Nephron (organoid): ENCODE data around the gene EFHC2.

Source experiments
- H3K27ac Mint-ChIP-seq, 3 experiments: 2 replicates each; pipeline ENCODE4 v1.8.0; 2020; ENCODE audit warnings: mixed read lengths in 3 of 3, mild to moderate bottlenecking in 2 of 3, moderate library complexity in 1 of 3
- H3K27me3 Mint-ChIP-seq: 2 replicates; pipeline ENCODE4 v1.8.0; 2021; ENCODE audit warnings: low read depth, mild to moderate bottlenecking, moderate library complexity, mixed read lengths
- H3K36me3 Mint-ChIP-seq: 2 replicates; pipeline ENCODE4 v1.8.0; 2020; ENCODE audit warnings: low read depth, mixed read lengths
- H3K4me1 Mint-ChIP-seq: 2 replicates; pipeline ENCODE4 v1.8.0; 2020; ENCODE audit warnings: mixed read lengths
- H3K4me3 Mint-ChIP-seq, 3 experiments: 2 replicates each; pipeline ENCODE4 v1.8.0; 2020; ENCODE audit warnings: mild to moderate bottlenecking in 3 of 3, mixed read lengths in 3 of 3, moderate library complexity in 2 of 3
- H3K9me3 Mint-ChIP-seq: 2 replicates; pipeline ENCODE4 v1.8.0; 2020; ENCODE audit warnings: mixed read lengths
- TF ChIP-seq, protein P1 (sequence below), 3 experiments: fragments of 200-600 bp; sonication (generic); IDR thresholded peaks; one replicate each; pipeline ENCODE4 v1.5.0; 2021; ENCODE audit warnings: antibody characterized with exemption in 3 of 3; ENCODE audit not compliant: unreplicated experiment in 3 of 3

The EFHC2 gene

DNA sequence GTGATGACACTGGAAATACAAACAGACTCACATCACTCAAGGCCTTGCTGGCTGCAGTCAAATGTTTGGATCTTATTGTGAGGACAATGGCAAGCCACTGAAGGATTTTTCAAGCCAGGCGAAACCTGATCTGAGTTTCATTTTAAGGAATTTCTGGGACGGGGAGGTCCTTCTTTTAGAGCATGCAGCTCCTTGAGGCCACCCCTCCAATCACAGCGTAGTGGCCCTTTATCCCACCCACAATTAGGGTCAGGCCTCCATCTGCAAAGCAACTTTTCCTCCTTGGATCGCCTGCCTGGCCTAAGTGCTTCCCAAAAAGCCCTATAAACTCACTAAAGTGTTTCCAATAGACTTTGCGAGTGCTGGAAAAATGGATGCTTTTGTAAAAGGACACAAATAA, 115.5 kb downstream of the EFHC2 start:
- no peak overlapping the region for H3K4me3 Mint-ChIP-seq
- TF ChIP-seq, protein P1, sequence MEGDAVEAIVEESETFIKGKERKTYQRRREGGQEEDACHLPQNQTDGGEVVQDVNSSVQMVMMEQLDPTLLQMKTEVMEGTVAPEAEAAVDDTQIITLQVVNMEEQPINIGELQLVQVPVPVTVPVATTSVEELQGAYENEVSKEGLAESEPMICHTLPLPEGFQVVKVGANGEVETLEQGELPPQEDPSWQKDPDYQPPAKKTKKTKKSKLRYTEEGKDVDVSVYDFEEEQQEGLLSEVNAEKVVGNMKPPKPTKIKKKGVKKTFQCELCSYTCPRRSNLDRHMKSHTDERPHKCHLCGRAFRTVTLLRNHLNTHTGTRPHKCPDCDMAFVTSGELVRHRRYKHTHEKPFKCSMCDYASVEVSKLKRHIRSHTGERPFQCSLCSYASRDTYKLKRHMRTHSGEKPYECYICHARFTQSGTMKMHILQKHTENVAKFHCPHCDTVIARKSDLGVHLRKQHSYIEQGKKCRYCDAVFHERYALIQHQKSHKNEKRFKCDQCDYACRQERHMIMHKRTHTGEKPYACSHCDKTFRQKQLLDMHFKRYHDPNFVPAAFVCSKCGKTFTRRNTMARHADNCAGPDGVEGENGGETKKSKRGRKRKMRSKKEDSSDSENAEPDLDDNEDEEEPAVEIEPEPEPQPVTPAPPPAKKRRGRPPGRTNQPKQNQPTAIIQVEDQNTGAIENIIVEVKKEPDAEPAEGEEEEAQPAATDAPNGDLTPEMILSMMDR (IDR thresholded peaks at IDR 0.05; ENCODE audit: unreplicated experiment in 3 of 3), result no peak
- H3K36me3 Mint-ChIP-seq, result no peaks in the 10 kb centered on the region
- peaks cover 4% of the 10 kb centered on the region for H3K4me1 Mint-ChIP-seq
- no peaks in the 10 kb centered on the region for H3K9me3 Mint-ChIP-seq
- H3K27me3 Mint-ChIP-seq, result no peaks in the 10 kb centered on the region
- H3K27ac Mint-ChIP-seq, result no peak overlapping the region

DNA sequence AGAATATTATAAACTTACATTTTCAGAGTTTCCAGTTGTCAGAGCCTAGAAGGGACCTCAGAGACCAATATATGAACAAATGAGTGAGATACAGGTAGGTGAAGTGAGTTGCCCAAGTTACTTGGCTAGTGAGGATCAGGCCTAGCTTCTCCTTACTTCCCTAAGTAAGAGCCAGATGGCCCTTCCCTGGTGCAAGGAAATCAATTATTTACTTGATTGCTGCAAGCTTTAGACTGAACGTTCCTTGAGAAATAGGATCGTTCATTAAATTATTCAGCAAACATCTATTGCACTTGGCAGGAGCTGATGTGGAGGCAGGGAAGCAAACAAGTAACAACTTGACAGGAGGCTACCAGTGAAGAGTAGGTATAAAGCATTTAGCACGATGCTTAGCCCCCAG, 117.8 kb downstream of the EFHC2 start:
- Mint-ChIP-seq H3K4me3 (no peak overlapping the region), H3K27me3 (no peaks in the 10 kb centered on the region), H3K4me1 (peaks cover 4% of the 10 kb centered on the region), H3K27ac (no peak overlapping the region), H3K36me3 (no peaks in the 10 kb centered on the region), H3K9me3 (peaks cover 3% of the 10 kb centered on the region)
- TF ChIP-seq, protein P1 (IDR thresholded peaks at IDR 0.05; ENCODE audit: unreplicated experiment in 3 of 3), result no peak

DNA sequence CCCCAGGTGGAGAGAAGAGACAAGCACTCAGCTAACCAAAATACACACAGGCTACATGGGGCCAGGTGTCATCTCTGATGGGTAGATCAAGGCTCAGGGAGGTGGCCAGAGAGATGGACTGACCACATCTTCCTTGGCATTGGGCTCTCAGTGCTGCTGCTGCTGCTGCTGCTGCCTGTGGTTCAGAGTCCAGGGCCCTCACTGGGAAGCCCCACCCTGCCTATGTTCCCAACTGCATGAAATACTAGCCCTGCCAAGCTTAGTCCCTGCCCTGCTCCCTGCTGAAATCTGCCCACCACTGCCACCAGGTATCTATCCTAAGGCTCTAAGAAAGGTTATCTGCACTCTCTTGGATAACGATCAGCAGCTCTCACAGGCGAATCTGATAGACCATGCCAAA, 118.7 kb downstream of the EFHC2 start:
- H3K27ac Mint-ChIP-seq, result no peak overlapping the region
- peaks cover 3% of the 10 kb centered on the region for H3K9me3 Mint-ChIP-seq
- no peaks in the 10 kb centered on the region for H3K27me3 Mint-ChIP-seq
- no peaks in the 10 kb centered on the region for H3K36me3 Mint-ChIP-seq
- TF ChIP-seq, protein P1 (IDR thresholded peaks at IDR 0.05; ENCODE audit: unreplicated experiment in 3 of 3), result no peak
- H3K4me1 Mint-ChIP-seq, result peaks cover 4% of the 10 kb centered on the region
- no peak overlapping the region for H3K4me3 Mint-ChIP-seq

DNA sequence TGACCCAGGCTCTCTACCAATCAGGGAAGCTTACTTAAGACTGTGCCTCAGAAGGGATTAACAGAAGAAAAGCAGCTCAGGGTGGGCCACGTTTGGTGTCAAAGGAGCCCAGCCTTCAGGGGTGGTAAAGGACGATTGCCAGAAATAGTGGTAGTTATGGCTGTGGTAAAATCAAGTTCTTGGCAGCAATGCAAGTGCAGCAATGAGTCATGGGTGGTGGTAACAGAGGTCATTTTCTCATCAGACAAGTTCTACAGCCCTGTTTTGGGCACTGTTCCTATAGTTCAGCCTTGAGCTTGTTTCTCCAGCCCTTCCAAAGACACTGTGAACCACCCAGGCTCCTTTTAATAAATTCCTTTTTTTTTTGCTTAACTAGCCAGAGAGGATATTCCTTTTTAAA, 120.3 kb downstream of the EFHC2 start:
- Mint-ChIP-seq H3K4me1 (peaks cover 4% of the 10 kb centered on the region), H3K9me3 (peaks cover 3% of the 10 kb centered on the region), H3K36me3 (no peaks in the 10 kb centered on the region), H3K27me3 (no peaks in the 10 kb centered on the region), H3K4me3 (no peak overlapping the region), H3K27ac (no peak overlapping the region)
- TF ChIP-seq, protein P1 (IDR thresholded peaks at IDR 0.05; ENCODE audit: unreplicated experiment in 3 of 3), result no peak

GRCh38 chrX:44218465-44218864, 125.0 kb downstream of the EFHC2 start:
- Mint-ChIP-seq H3K27me3 (no peaks in the 10 kb centered on the region), H3K27ac (no peak overlapping the region), H3K4me1 (no peaks in the 10 kb centered on the region), H3K4me3 (no peak overlapping the region), H3K9me3 (peaks cover 9% of the 10 kb centered on the region), H3K36me3 (no peaks in the 10 kb centered on the region)
- TF ChIP-seq, protein P1 (IDR thresholded peaks at IDR 0.05; ENCODE audit: unreplicated experiment in 3 of 3), result no peak

DNA sequence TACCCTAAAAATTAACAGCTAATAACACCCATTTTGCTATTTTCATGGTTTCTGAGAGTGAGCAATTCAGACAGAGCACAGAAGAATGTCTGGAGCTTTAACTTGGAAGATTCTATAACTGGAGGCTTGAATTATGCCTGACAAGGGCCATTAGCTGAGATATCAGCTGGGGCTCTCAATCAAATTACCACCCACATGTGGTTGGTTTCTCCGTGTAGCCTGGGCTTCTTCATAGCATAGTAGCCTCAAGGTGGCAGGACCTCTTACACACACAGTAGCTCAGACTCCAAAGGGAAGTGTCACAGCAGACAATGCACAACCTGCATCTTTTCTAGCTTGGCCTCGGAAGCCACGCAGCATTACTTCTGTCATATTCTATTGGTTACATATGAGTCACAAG, 127.3 kb downstream of the EFHC2 start:
- H3K27me3 Mint-ChIP-seq, result no peaks in the 10 kb centered on the region
- H3K4me1 Mint-ChIP-seq, result no peaks in the 10 kb centered on the region
- H3K4me3 Mint-ChIP-seq, result no peak overlapping the region
- no peak overlapping the region for H3K27ac Mint-ChIP-seq
- H3K9me3 Mint-ChIP-seq, result peaks cover 12% of the 10 kb centered on the region
- H3K36me3 Mint-ChIP-seq, result no peaks in the 10 kb centered on the region
- TF ChIP-seq, protein P1 (IDR thresholded peaks at IDR 0.05; ENCODE audit: unreplicated experiment in 3 of 3), result no peak
